ENCODE results near the gene ITGB2. TPM values are rescaled to one million over a fixed set of nuclear protein-coding genes. Genes with fewer than 3 reads are reported as not detected.

ITGB2 gene
- total RNA-seq, 1 experiment from 2014 or later: 45.1 TPM

DNA sequence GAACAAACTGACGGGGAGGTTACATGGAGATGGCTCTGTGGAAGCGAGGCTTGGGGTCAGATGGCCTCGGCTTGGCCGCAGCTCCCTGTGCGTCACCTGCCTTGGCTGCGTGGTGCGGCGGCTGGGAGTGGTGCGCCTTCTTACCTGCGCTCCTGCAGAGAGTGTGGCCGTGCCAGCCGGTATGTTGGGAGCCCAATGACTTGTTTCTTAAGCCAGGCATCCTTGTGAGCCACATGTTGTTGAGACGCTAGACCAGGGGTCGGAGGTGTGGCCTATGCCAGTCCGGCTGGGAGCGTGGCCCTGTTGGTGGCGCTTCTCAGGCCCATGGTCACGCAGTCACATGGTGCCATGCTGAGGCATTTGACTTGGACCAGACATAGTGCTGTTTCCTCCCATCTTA lies 29.7 kb upstream of the ITGB2 start:
- Histone ChIP-seq H2AFZ (ENCODE audit: low read length) (no peak overlapping the region), H3K9ac (ENCODE audit: low read length) (no peak overlapping the region), H3K27me3 (ENCODE audit: low read length) (no peaks in the 10 kb centered on the region), H4K20me1 (ENCODE audit: low read length) (peaks cover 38% of the 10 kb centered on the region), H3K4me2 (ENCODE audit: low read length) (no peak overlapping the region), H3K9me2 (replicated peaks; ENCODE audit: low read length) (no peaks in the 10 kb centered on the region), H3K9me3 (ENCODE audit: low read length) (no peaks in the 10 kb centered on the region), H3K79me2 (ENCODE audit: low read length) (peaks cover 99% of the 10 kb centered on the region), H3K4me1 (ENCODE audit: insufficient read depth, low read length) (peaks cover 13% of the 10 kb centered on the region; the same call in 1 of the 2 replicates), H3K4me3 (ENCODE audit: low read length) (no peak overlapping the region), H3K36me3 (ENCODE audit: low read depth, low read length) (peaks cover 16% of the 10 kb centered on the region), H3F3A (ENCODE audit: low read length, unreplicated experiment) (no peaks in the 10 kb centered on the region), H3K27ac (ENCODE audit: low read length) (no peak overlapping the region)
- DNase-seq (no peak), ATAC-seq (no peak)
- CTCF ChIA-PET: interaction anchor here (0.6 to 2.2 kb wide), 15 partner anchors 62 to 471 kb away, joined by 3 to 24 read pairs (median 4); no protein-coding TSS in a partner anchor
- BruUV-seq (replicated peaks): no TSS peak
- TF ChIP-seq EZH2phosphoT487 (IDR thresholded peaks at IDR 0.05; ENCODE audit: borderline replicate concordance, low read length) (no peak), CTCF (conservative IDR thresholded peaks at IDR 0.05; ENCODE audit: low read depth, low read length) (no peak), EZH2 (IDR thresholded peaks at IDR 0.05; ENCODE audit: low read length, unreplicated experiment) (no peak)
- intact Hi-C loops (cut with micrococcal nuclease): no loop called here
- POLR2A ChIA-PET (ENCODE audit: unreplicated experiment): no interaction called here

- Histone ChIP-seq H3K9ac (ENCODE audit: low read length) (no peak overlapping the region), H3K4me1 (ENCODE audit: insufficient read depth, low read length) (peaks cover 13% of the 10 kb centered on the region; the same call in 1 of the 2 replicates), H3K27ac (ENCODE audit: low read length) (no peak overlapping the region), H3K79me2 (ENCODE audit: low read length) (peaks cover 99% of the 10 kb centered on the region), H3F3A (ENCODE audit: low read length, unreplicated experiment) (no peaks in the 10 kb centered on the region), H3K4me3 (ENCODE audit: low read length) (no peak overlapping the region), H3K4me2 (ENCODE audit: low read length) (no peak overlapping the region), H2AFZ (ENCODE audit: low read length) (no peak overlapping the region), H3K36me3 (ENCODE audit: low read depth, low read length) (peaks cover 21% of the 10 kb centered on the region), H4K20me1 (ENCODE audit: low read length) (peaks cover 41% of the 10 kb centered on the region), H3K9me2 (replicated peaks; ENCODE audit: low read length) (no peaks in the 10 kb centered on the region), H3K9me3 (ENCODE audit: low read length) (no peaks in the 10 kb centered on the region), H3K27me3 (ENCODE audit: low read length) (no peaks in the 10 kb centered on the region)
- intact Hi-C loops (cut with micrococcal nuclease): loop anchor here (1.0 to 10.0 kb wide), 3 partner anchors 125 to 188 kb away; partner anchors contain the start of gene ADARB1
- CTCF ChIA-PET: interaction anchor here (0.6 to 2.2 kb wide), 16 partner anchors 63 to 472 kb away, joined by 3 to 24 read pairs (median 4); no protein-coding TSS in a partner anchor
- BruUV-seq (replicated peaks): no TSS peak
- ATAC-seq (peak; percentile 84), DNase-seq (peak; percentile 81)
- TF ChIP-seq CTCF (conservative IDR thresholded peaks at IDR 0.05; ENCODE audit: low read depth, low read length) (peak; percentile 96), EZH2phosphoT487 (IDR thresholded peaks at IDR 0.05; ENCODE audit: borderline replicate concordance, low read length) (no peak)
- POLR2A ChIA-PET (ENCODE audit: unreplicated experiment): no interaction called here
Measured at GRCh38 chr21:44949779-44950198, 29.1 kb upstream of the ITGB2 start.

- peaks cover 26% of the 10 kb centered on the region for H3K36me3 ChIP-seq (ENCODE audit: low read depth, low read length)
- ChIA-PET POLR2A (ENCODE audit: unreplicated experiment) (no interaction called here), CTCF (interaction anchor here (0.6 to 2.2 kb wide), 8 partner anchors 63 to 472 kb away, joined by 3 to 24 read pairs (median 12); no protein-coding TSS in a partner anchor)
- H3K4me3 ChIP-seq (ENCODE audit: low read length): no peak overlapping the region
- H3K27ac ChIP-seq (ENCODE audit: low read length): no peak overlapping the region
- peaks cover 41% of the 10 kb centered on the region for H4K20me1 ChIP-seq (ENCODE audit: low read length)
- H3K9me2 ChIP-seq (replicated peaks; ENCODE audit: low read length): no peaks in the 10 kb centered on the region
- H3K9ac ChIP-seq (ENCODE audit: low read length): no peak overlapping the region
- no peak overlapping the region for H3K4me2 ChIP-seq (ENCODE audit: low read length)
- peaks cover 99% of the 10 kb centered on the region for H3K79me2 ChIP-seq (ENCODE audit: low read length)
- H2AFZ ChIP-seq (ENCODE audit: low read length): no peak overlapping the region
- no peaks in the 10 kb centered on the region for H3K27me3 ChIP-seq (ENCODE audit: low read length)
- no peaks in the 10 kb centered on the region for H3F3A ChIP-seq (ENCODE audit: low read length, unreplicated experiment)
- intact Hi-C loops (cut with micrococcal nuclease): loop anchor here (1.0 to 10.0 kb wide), 3 partner anchors 126 to 188 kb away; partner anchors contain the start of gene ADARB1
- DNase-seq: no peak
- TF ChIP-seq EZH2phosphoT487 (IDR thresholded peaks at IDR 0.05; ENCODE audit: borderline replicate concordance, low read length): no peak
- no peak for TF ChIP-seq CTCF (conservative IDR thresholded peaks at IDR 0.05; ENCODE audit: low read depth, low read length)
- peaks cover 13% of the 10 kb centered on the region; the same call in 1 of the 2 replicates for H3K4me1 ChIP-seq (ENCODE audit: insufficient read depth, low read length)
- no peaks in the 10 kb centered on the region for H3K9me3 ChIP-seq (ENCODE audit: low read length)
- ATAC-seq: peak; percentile 11
- no TSS peak for BruUV-seq (replicated peaks)
Measured at GRCh38 chr21:44949161-44949778, 28.6 kb upstream of the ITGB2 start.
